SK-N-SH (cell line): Measurements from ENCODE around the gene NTPCR. TPM values are rescaled to one million over a fixed set of nuclear protein-coding genes. Genes with fewer than 3 reads are reported as not detected.

Experiments
- CTCF ChIA-PET: fragments of 300-600, 350-600 bp; formaldehyde crosslinking; extraction: SDS; loops from one replicate; lab custom pipeline; 2021; lab: Yijun Ruan, JAX
- POLR2A ChIA-PET: fragments of 350-600 bp; sonication (Branson Sonifier 250); formaldehyde crosslinking; extraction: SDS; loops from one replicate; lab custom pipeline; 2020; ENCODE audit warnings: antibody characterized with exemption, inconsistent platforms; lab: Yijun Ruan, JAX
- DNase-seq: peaks from one replicate; pipeline ENCODE4 v3.0.0; 2012
- H2AFZ ChIP-seq: fragments of 200-600 bp; sonication (generic); 2 replicates; pipeline ENCODE4 v1.8.1; 2016; ENCODE audit warnings: antibody characterized with exemption, mild to moderate bottlenecking, low read depth
- H3F3A ChIP-seq: fragments of 200-600 bp; sonication (generic); replicated peaks from 2 replicates; pipeline ENCODE3; 2016; ENCODE audit warnings: antibody characterized with exemption, mild to moderate bottlenecking; ENCODE audit not compliant: insufficient read depth
- H3K27ac ChIP-seq, 2 experiments: fragments of 200-500 bp in 1 of 2; fragments of 200-600 bp in 1 of 2; sonication (Bioruptor generic) in 1 of 2; sonication (generic), shearing (Covaris generic) in 1 of 2; 2 replicates each; pipeline versions ENCODE4 v1.5.1 to v1.6.1; 2014 to 2016; ENCODE audit warnings: low read depth in 2 of 2, inconsistent platforms in 1 of 2, low read length in 1 of 2, mild to moderate bottlenecking in 1 of 2, mixed read lengths in 1 of 2
- H3K27me3 ChIP-seq: fragments of 200-600 bp; sonication (generic), shearing (Covaris generic); 2 replicates; pipeline ENCODE4 v1.6.1; 2016; ENCODE audit warnings: mixed run types; ENCODE audit not compliant: insufficient read depth
- H3K36me3 ChIP-seq, 2 experiments: fragments of 200-500 bp in 1 of 2; fragments of 200-600 bp in 1 of 2; sonication (Bioruptor generic) in 1 of 2; sonication (generic) in 1 of 2; replicated peaks in 1 of 2; 2 replicates each; pipeline versions ENCODE3 to v1.5.1; 2014 to 2016; ENCODE audit warnings: low read length in 1 of 2, mild to moderate bottlenecking in 1 of 2; ENCODE audit not compliant: insufficient read depth in 2 of 2, control insufficient read depth in 1 of 2
- H3K4me1 ChIP-seq, 2 experiments: fragments of 200-500 bp in 1 of 2; fragments of 200-600 bp in 1 of 2; sonication (Bioruptor generic) in 1 of 2; sonication (generic), shearing (Covaris generic) in 1 of 2; 2 replicates each; pipeline versions ENCODE4 v1.5.1 to v1.6.1; 2014 to 2016; ENCODE audit warnings: low read depth in 1 of 2, low read length in 1 of 2, mixed run types in 1 of 2; ENCODE audit not compliant: insufficient read depth in 2 of 2, control insufficient read depth in 1 of 2
- H3K4me2 ChIP-seq: fragments of 200-600 bp; sonication (generic), shearing (Covaris generic); 2 replicates; pipeline ENCODE4 v1.6.1; 2017; ENCODE audit warnings: mixed run types
- H3K4me3 ChIP-seq, 2 experiments: fragments of 200-500 bp in 1 of 2; fragments of 200-600 bp in 1 of 2; sonication (Bioruptor generic) in 1 of 2; sonication (generic), shearing (Covaris generic) in 1 of 2; 2 replicates each; pipeline versions ENCODE4 v1.5.1 to v1.8.1; 2014 to 2016; ENCODE audit warnings: low read depth in 2 of 2, inconsistent platforms in 1 of 2, low read length in 1 of 2, mild to moderate bottlenecking in 1 of 2, mixed read lengths in 1 of 2, moderate library complexity in 1 of 2
- H3K79me2 ChIP-seq: fragments of 200-600 bp; sonication (generic); 2 replicates; pipeline ENCODE4 v1.8.1; 2017; ENCODE audit warnings: mild to moderate bottlenecking; ENCODE audit not compliant: insufficient read depth
- H3K9ac ChIP-seq: fragments of 200-600 bp; sonication (generic); 2 replicates; pipeline ENCODE4 v1.6.1; 2017; ENCODE audit warnings: mixed run types
- H3K9me2 ChIP-seq: fragments of 200-600 bp; sonication (generic); 2 replicates; pipeline ENCODE4 v1.6.1; 2017; ENCODE audit warnings: mixed run types
- H3K9me3 ChIP-seq: fragments of 200-600 bp; sonication (generic); 2 replicates; pipeline ENCODE4 v1.6.1; 2017; ENCODE audit warnings: mixed run types, mild to moderate bottlenecking, moderate library complexity
- H4K20me1 ChIP-seq: fragments of 200-600 bp; sonication (generic); 2 replicates; pipeline ENCODE4 v1.6.1; 2017; ENCODE audit warnings: mild to moderate bottlenecking, mixed run types; ENCODE audit not compliant: insufficient read depth
- CHD2 ChIP-seq: fragments of 150-350 bp; IDR thresholded peaks from 2 replicates; pipeline ENCODE4 v1.6.1; 2018; ENCODE audit warnings: low read length; ENCODE audit not compliant: partially characterized antibody
- FOSL2 ChIP-seq: IDR thresholded peaks from 2 replicates; pipeline ENCODE4 v1.4.0; 2012; ENCODE audit warnings: low read depth, mild to moderate bottlenecking, moderate library complexity, borderline replicate concordance
- GATA2 ChIP-seq: sonication (generic); formaldehyde crosslinking; IDR thresholded peaks from 2 replicates; pipeline ENCODE4 v1.5.0; 2020; ENCODE audit warnings: mild to moderate bottlenecking, missing genetic modification reagents
- JUND ChIP-seq: IDR thresholded peaks from 2 replicates; pipeline ENCODE4 v1.4.0; 2012
- MXI1 ChIP-seq: IDR thresholded peaks from 2 replicates; pipeline ENCODE4 v1.6.1; 2012; ENCODE audit warnings: mild to moderate bottlenecking, low read depth, low read length, improper control_type of control experiment
- NFIC ChIP-seq: IDR thresholded peaks from 2 replicates; pipeline ENCODE4 v1.4.0; 2012; ENCODE audit warnings: borderline replicate concordance
- NRF1 ChIP-seq: IDR thresholded peaks from 2 replicates; pipeline ENCODE4 v1.6.1; 2012; ENCODE audit warnings: low read depth, mild to moderate bottlenecking, low read length
- POLR2AphosphoS5 ChIP-seq: IDR thresholded peaks from 2 replicates; pipeline ENCODE4 v1.6.1; 2012; ENCODE audit warnings: low read depth, low read length
- RFX5 ChIP-seq: IDR thresholded peaks from 2 replicates; pipeline ENCODE4 v1.6.1; 2012; ENCODE audit warnings: mild to moderate bottlenecking, improper control_type of control experiment, low read length
- SMC3 ChIP-seq: IDR thresholded peaks from 2 replicates; pipeline ENCODE4 v1.6.1; 2012; ENCODE audit warnings: low read depth, low read length, improper control_type of control experiment
- TCF12 ChIP-seq: IDR thresholded peaks from 2 replicates; pipeline ENCODE4 v1.4.0; 2012
- WGBS: methylation state at CpG from one replicate; pipeline ENCODE4 v1.1.6; 2017; ENCODE audit warnings: low lambda C conversion rate; 5-methylcytosine and 5-hydroxymethylcytosine counted together
- polyA plus RNA-seq, 3 experiments: library from polyadenylated mRNA; depleted of rRNA; stranded (reverse); fragments of >200 nt; gene quantifications; 2 replicates each; pipeline ENCODE4 v1.2.3, GENCODE V29; 2012
- TF ChIP-seq, protein P1 (sequence below): IDR thresholded peaks from 2 replicates; pipeline ENCODE4 v1.4.0; 2012; ENCODE audit warnings: low read depth, borderline replicate concordance
- TF ChIP-seq, protein P2 (sequence below): fragments of 150-350 bp; IDR thresholded peaks from 2 replicates; pipeline ENCODE4 v1.6.1; 2016; ENCODE audit warnings: mild to moderate bottlenecking, low read depth, low read length

The NTPCR gene
- polyA plus RNA-seq, 1 of the 3 experiments (the other 2 are of a cell fraction), result 20.8 TPM

DNA sequence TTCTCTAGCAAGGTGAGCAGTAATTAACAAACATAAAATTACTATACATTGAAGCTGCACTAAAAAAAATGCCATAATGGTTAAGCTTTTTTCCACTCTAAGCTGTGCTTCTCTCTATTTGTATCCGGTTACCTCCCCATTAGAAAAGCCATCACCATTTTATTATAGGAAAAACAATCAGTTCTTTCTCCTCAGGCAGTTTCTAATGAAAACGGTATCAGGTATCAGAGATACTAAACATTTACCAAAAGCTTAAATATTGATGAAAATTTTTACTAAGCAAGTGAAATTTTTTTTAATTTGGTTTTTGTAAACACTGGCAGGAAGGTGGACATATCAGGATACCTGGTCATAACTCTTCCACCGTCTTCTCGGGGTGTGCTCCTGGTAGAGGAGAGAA lies 14.2 kb downstream of the NTPCR start:
- no peak overlapping the region for H3K4me2 ChIP-seq
- no peak overlapping the region for H3K27ac ChIP-seq
- DNase-seq, result no peak
- no peak overlapping the region for H3K4me3 ChIP-seq
- ChIA-PET POLR2A (no interaction called here), CTCF (interaction anchor here (0.7 to 1.4 kb wide), 5 partner anchors 9 to 1208 kb away, joined by 3 to 6 read pairs (median 3); no protein-coding TSS in a partner anchor)
- H3K9me3 ChIP-seq, result no peaks in the 10 kb centered on the region
- no peak overlapping the region for H3K9ac ChIP-seq
- H3K9me2 ChIP-seq, result no peaks in the 10 kb centered on the region
- WGBS, result 95% methylated on average over 4 of the region's 4 CpGs
- peaks cover 3% of the 10 kb centered on the region for H3F3A ChIP-seq
- no peak overlapping the region for H2AFZ ChIP-seq
- no peaks in the 10 kb centered on the region for H4K20me1 ChIP-seq
- H3K27me3 ChIP-seq, result no peaks in the 10 kb centered on the region
- H3K36me3 ChIP-seq, result peaks cover 4 to 58% of the 10 kb centered on the region in 2 experiments
- no peaks in the 10 kb centered on the region for H3K79me2 ChIP-seq
- TF ChIP-seq CHD2, result no peak
- no peak for TF ChIP-seq RFX5
- TF ChIP-seq NRF1, result no peak
- no peak for TF ChIP-seq GATA2 (CRISPR knock-in tag)
- TF ChIP-seq JUND, result no peak
- TF ChIP-seq, protein P1, sequence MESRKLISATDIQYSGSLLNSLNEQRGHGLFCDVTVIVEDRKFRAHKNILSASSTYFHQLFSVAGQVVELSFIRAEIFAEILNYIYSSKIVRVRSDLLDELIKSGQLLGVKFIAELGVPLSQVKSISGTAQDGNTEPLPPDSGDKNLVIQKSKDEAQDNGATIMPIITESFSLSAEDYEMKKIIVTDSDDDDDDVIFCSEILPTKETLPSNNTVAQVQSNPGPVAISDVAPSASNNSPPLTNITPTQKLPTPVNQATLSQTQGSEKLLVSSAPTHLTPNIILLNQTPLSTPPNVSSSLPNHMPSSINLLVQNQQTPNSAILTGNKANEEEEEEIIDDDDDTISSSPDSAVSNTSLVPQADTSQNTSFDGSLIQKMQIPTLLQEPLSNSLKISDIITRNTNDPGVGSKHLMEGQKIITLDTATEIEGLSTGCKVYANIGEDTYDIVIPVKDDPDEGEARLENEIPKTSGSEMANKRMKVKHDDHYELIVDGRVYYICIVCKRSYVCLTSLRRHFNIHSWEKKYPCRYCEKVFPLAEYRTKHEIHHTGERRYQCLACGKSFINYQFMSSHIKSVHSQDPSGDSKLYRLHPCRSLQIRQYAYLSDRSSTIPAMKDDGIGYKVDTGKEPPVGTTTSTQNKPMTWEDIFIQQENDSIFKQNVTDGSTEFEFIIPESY, result no peak
- TF ChIP-seq MXI1, result no peak
- TF ChIP-seq TCF12, result no peak
- TF ChIP-seq, protein P2, sequence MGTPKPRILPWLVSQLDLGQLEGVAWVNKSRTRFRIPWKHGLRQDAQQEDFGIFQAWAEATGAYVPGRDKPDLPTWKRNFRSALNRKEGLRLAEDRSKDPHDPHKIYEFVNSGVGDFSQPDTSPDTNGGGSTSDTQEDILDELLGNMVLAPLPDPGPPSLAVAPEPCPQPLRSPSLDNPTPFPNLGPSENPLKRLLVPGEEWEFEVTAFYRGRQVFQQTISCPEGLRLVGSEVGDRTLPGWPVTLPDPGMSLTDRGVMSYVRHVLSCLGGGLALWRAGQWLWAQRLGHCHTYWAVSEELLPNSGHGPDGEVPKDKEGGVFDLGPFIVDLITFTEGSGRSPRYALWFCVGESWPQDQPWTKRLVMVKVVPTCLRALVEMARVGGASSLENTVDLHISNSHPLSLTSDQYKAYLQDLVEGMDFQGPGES, result no peak
- TF ChIP-seq NFIC, result no peak
- TF ChIP-seq, all 33 proteins: peak for 0
- peaks cover 0 to 6% of the 10 kb centered on the region in 2 experiments; a peak in 2 of 4 replicates for H3K4me1 ChIP-seq

DNA sequence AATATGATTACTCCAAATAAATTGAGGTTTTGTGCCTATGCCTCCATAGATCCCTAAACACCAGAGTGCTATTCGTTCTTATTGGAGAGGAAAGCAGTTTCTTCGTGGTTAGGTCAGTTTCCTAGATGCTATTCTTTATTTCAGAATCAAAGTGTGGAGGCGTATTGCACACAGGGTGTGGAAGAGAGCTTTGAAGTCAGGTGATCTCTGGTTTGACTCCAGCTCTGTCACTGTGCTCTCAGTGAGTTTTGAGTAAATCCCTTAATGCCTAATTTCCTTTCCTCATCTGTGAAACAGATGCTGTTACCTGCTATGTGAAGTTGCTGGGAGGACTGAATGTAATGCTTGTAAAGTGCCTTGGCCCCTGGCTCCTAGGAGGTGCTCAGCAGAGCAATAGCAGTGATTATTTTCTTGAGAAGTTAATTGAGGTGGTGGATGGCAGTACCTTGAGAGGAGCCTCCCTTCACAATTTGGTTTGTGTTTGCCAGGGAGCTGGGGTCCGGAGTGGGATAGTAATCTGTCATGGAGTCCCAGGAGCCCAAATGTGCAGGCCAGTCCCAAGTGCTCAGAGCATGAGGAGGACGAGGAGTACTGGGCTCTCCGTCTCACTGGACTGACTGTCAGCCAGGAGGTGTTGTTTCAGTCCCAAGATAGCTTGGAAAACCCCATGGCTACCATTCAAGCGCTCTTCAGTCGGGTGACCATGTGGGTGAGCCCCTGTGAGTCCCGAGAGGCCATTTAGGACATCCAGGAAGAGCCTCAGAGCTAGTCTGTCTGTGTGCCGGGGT lies 14.9 kb downstream of the NTPCR start:
- H3K4me1 ChIP-seq, result peaks cover 0 to 6% of the 10 kb centered on the region in 2 experiments; a peak in 2 of 4 replicates
- H3F3A ChIP-seq, result peaks cover 3% of the 10 kb centered on the region
- H3K9ac ChIP-seq, result no peak overlapping the region
- H3K79me2 ChIP-seq, result no peaks in the 10 kb centered on the region
- no peak for DNase-seq
- WGBS, result 93% methylated on average over 7 of the region's 10 CpGs
- no peak overlapping the region for H2AFZ ChIP-seq
- H3K9me3 ChIP-seq, result no peaks in the 10 kb centered on the region
- peaks cover 8 to 65% of the 10 kb centered on the region in 2 experiments for H3K36me3 ChIP-seq
- H3K4me3 ChIP-seq, result no peak overlapping the region
- H4K20me1 ChIP-seq, result no peaks in the 10 kb centered on the region
- POLR2A ChIA-PET, result no interaction called here
- no peaks in the 10 kb centered on the region for H3K27me3 ChIP-seq
- TF ChIP-seq POLR2AphosphoS5 (no peak), FOSL2 (no peak), SMC3 (no peak), TCF12 (no peak)
- H3K4me2 ChIP-seq, result no peak overlapping the region
- no peak overlapping the region for H3K27ac ChIP-seq
- CTCF ChIA-PET, result interaction anchor here (0.7 to 1.5 kb wide), 7 partner anchors 10 to 1208 kb away, joined by 3 to 6 read pairs (median 3); no protein-coding TSS in a partner anchor
- no peaks in the 10 kb centered on the region for H3K9me2 ChIP-seq
